Measurements from ENCODE around the gene TFAP2A.

Gene TFAP2A

GRCh38 chr6:10433322-10433721, 18.4 kb upstream of the TFAP2A start:
- POLR2A ChIA-PET: interaction anchor here (1.6 kb wide), 1 partner anchor 19 kb away, joined by 3 read pairs; no protein-coding TSS in a partner anchor
- Histone ChIP-seq H3K36me3 (ENCODE audit: control insufficient read depth in 2 of 2, insufficient read depth in 1 of 2, low read length in 2 of 2) (no peaks in the 10 kb centered on the region), H3K9me3 (ENCODE audit: control insufficient read depth, insufficient read depth, low read depth, low read length) (no peaks in the 10 kb centered on the region), H3K4me3 (ENCODE audit: low read depth, low read length) (no peak overlapping the region), H3K4me1 (ENCODE audit: control insufficient read depth, insufficient read depth, low read length) (no peaks in the 10 kb centered on the region), H3K27ac (ENCODE audit: extremely low read depth, low read depth, low read length) (no peak overlapping the region)
- CTCF ChIA-PET: interaction anchor here (0.7 to 1.7 kb wide), 5 partner anchors 9 to 1372 kb away, joined by 3 to 4 read pairs (median 4); no protein-coding TSS in a partner anchor
- TF ChIP-seq ZNF138 (tag by site-specific recombination; IDR thresholded peaks at IDR 0.05; ENCODE audit: borderline replicate concordance) (no peak), PRDM4 (tag by site-specific recombination; IDR thresholded peaks at IDR 0.05) (no peak), ZNF623 (tag by site-specific recombination; IDR thresholded peaks at IDR 0.05) (peak; percentile 78), ZNF473 (tag by site-specific recombination; IDR thresholded peaks at IDR 0.05) (no peak), ZBTB26 (tag by site-specific recombination; optimal IDR thresholded peaks at IDR 0.05) (no peak), ZNF280C (tag by site-specific recombination; IDR thresholded peaks at IDR 0.05) (no peak), ZFP41 (tag by site-specific recombination; IDR thresholded peaks at IDR 0.05; ENCODE audit: borderline replicate concordance) (no peak), ZBTB49 (tag by site-specific recombination; IDR thresholded peaks at IDR 0.05; ENCODE audit: low read depth) (no peak)

GRCh38 chr6:10431423-10432164, 16.7 kb upstream of the TFAP2A start:
- Histone ChIP-seq H3K36me3 (ENCODE audit: control insufficient read depth in 2 of 2, insufficient read depth in 1 of 2, low read length in 2 of 2) (no peaks in the 10 kb centered on the region), H3K9me3 (ENCODE audit: control insufficient read depth, insufficient read depth, low read depth, low read length) (no peaks in the 10 kb centered on the region), H3K4me3 (ENCODE audit: low read depth, low read length) (no peak overlapping the region), H3K27ac (ENCODE audit: extremely low read depth, low read depth, low read length) (no peak overlapping the region), H3K4me1 (ENCODE audit: control insufficient read depth, insufficient read depth, low read length) (no peaks in the 10 kb centered on the region)
- TF ChIP-seq REPIN1 (tag by site-specific recombination; IDR thresholded peaks at IDR 0.05; ENCODE audit: low read depth): no peak
- no peak for TF ChIP-seq ZBTB20 (tag by site-specific recombination; IDR thresholded peaks at IDR 0.05)
- TF ChIP-seq SCRT2 (tag by site-specific recombination; IDR thresholded peaks at IDR 0.05): peak; percentile 79
- POLR2A ChIA-PET: interaction anchor here (11.5 kb wide), 1 partner anchor 18 kb away, joined by 112 read pairs; the partner anchor contains the start of gene TFAP2A
- CTCF ChIA-PET: interaction anchor here (0.7 kb wide), 1 partner anchor 1727 kb away, joined by 5 read pairs; no protein-coding TSS in a partner anchor

Data from HEK293 (cell line).